ENCODE data around the gene IRF2. TPM values are rescaled to one million over a fixed set of nuclear protein-coding genes. Genes with fewer than 3 reads are reported as not detected.

IRF2 gene
- total and polyA plus RNA-seq, 4 donors, result 16.4 to 65.8 (median 43.1) TPM

DNA sequence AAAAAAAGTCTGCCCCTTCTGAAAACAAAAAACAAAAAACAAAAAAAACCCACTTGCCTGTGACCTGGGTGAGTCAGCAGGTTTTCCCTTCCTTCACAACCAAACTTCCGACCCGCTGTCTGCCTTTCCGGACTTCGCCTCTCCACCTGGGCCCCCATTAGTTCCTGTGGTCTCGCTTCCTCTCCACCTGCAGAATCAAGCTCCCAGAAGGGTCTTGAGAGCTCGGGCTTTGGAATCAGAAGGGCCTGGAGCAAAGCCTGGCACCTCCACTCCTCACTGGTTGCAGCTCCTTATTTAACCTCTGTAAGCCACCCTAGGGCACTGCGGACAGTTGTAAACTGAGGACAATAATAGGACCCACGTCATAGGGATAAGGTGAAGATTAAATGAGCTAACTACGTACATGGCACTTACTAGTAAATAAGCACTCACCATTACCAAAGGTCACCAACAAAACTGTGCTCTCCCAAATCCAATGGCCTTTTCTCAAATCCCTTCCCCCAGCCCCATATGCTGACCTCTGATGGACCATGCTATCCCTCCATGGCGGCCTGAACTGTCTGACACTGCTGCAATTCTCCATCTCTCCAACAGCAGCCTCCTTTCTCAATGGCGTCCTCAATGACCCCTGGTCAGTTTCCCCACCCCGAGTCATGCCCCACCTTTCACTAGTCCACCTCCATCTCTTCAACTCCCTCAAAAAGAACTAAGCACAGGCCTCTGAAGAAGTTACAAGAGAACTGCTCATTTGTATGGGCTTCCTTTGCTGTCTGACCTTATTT is 64.2 kb downstream of the IRF2 start:
- no peak overlapping the region for H3K9ac ChIP-seq (ENCODE audit: insufficient read depth in 1 of 2, low read length in 2 of 2)
- no peak overlapping the region for H3K27ac ChIP-seq (ENCODE audit: low read depth in 1 of 2, low read length in 1 of 2)
- ATAC-seq (ENCODE audit: insufficient read depth, low FRiP score) (no peak), DNase-seq (no peak)
- H3K27me3 ChIP-seq (ENCODE audit: control insufficient read depth in 3 of 3, insufficient read depth in 3 of 3, low read length in 2 of 3), result no peaks in the 10 kb centered on the region
- 54 to 78% methylated on average over 12 of the region's 12 CpGs for WGBS, 2 donors
- no peak overlapping the region for H3K4me3 ChIP-seq
- TF ChIP-seq, protein P1, sequence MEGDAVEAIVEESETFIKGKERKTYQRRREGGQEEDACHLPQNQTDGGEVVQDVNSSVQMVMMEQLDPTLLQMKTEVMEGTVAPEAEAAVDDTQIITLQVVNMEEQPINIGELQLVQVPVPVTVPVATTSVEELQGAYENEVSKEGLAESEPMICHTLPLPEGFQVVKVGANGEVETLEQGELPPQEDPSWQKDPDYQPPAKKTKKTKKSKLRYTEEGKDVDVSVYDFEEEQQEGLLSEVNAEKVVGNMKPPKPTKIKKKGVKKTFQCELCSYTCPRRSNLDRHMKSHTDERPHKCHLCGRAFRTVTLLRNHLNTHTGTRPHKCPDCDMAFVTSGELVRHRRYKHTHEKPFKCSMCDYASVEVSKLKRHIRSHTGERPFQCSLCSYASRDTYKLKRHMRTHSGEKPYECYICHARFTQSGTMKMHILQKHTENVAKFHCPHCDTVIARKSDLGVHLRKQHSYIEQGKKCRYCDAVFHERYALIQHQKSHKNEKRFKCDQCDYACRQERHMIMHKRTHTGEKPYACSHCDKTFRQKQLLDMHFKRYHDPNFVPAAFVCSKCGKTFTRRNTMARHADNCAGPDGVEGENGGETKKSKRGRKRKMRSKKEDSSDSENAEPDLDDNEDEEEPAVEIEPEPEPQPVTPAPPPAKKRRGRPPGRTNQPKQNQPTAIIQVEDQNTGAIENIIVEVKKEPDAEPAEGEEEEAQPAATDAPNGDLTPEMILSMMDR (IDR thresholded peaks at IDR 0.05; ENCODE audit: control extremely low read depth, extremely low read depth), result no peak
- no peaks in the 10 kb centered on the region for H3K9me3 ChIP-seq (ENCODE audit: control insufficient read depth in 4 of 4, insufficient read depth in 3 of 4, low read length in 3 of 4)
- peaks cover 11 to 30% (median 27%) of the 10 kb centered on the region in 4 donors for H3K36me3 ChIP-seq (ENCODE audit: control insufficient read depth in 4 of 4, insufficient read depth in 4 of 4, low read length in 4 of 4)
- H3K4me1 ChIP-seq (ENCODE audit: control insufficient read depth in 5 of 5, insufficient read depth in 5 of 5, low read length in 5 of 5), result peaks cover 2 to 24% (median 6%) of the 10 kb centered on the region in 5 donors

- Histone ChIP-seq H3K36me3 (ENCODE audit: control insufficient read depth in 4 of 4, insufficient read depth in 4 of 4, low read length in 4 of 4) (peaks cover 11 to 33% (median 28%) of the 10 kb centered on the region in 4 donors), H3K9me3 (ENCODE audit: control insufficient read depth in 4 of 4, insufficient read depth in 3 of 4, low read length in 3 of 4) (no peaks in the 10 kb centered on the region), H3K4me1 (ENCODE audit: control insufficient read depth in 5 of 5, insufficient read depth in 5 of 5, low read length in 5 of 5) (peaks cover 2 to 24% (median 6%) of the 10 kb centered on the region in 5 donors), H3K9ac (ENCODE audit: insufficient read depth in 1 of 2, low read length in 2 of 2) (no peak overlapping the region), H3K4me3 (no peak overlapping the region), H3K27ac (ENCODE audit: low read depth in 1 of 2, low read length in 1 of 2) (no peak overlapping the region), H3K27me3 (ENCODE audit: control insufficient read depth in 3 of 3, insufficient read depth in 3 of 3, low read length in 2 of 3) (no peaks in the 10 kb centered on the region)
- ATAC-seq (ENCODE audit: insufficient read depth, low FRiP score) (no peak), DNase-seq (no peak)
- TF ChIP-seq, protein P1 (IDR thresholded peaks at IDR 0.05; ENCODE audit: control extremely low read depth, extremely low read depth), result no peak
- 77 to 88% methylated on average over 9 of the region's 9 CpGs for WGBS, 2 donors
Observed at GRCh38 chr4:184409502-184409901, 64.8 kb downstream of the IRF2 start.

GRCh38 chr4:184408684-184409081 is 65.7 kb downstream of the IRF2 start:
- Histone ChIP-seq H3K9me3 (ENCODE audit: control insufficient read depth in 4 of 4, insufficient read depth in 3 of 4, low read length in 3 of 4) (no peaks in the 10 kb centered on the region), H3K27ac (ENCODE audit: low read depth in 1 of 2, low read length in 1 of 2) (peak overlapping the region in 1 of 2 donors; percentile 3), H3K4me1 (ENCODE audit: control insufficient read depth in 5 of 5, insufficient read depth in 5 of 5, low read length in 5 of 5) (peaks cover 2 to 17% (median 3%) of the 10 kb centered on the region in 5 donors), H3K27me3 (ENCODE audit: control insufficient read depth in 3 of 3, insufficient read depth in 3 of 3, low read length in 2 of 3) (no peaks in the 10 kb centered on the region), H3K9ac (ENCODE audit: insufficient read depth in 1 of 2, low read length in 2 of 2) (no peak overlapping the region), H3K36me3 (ENCODE audit: control insufficient read depth in 4 of 4, insufficient read depth in 4 of 4, low read length in 4 of 4) (peaks cover 15 to 33% (median 26%) of the 10 kb centered on the region in 4 donors), H3K4me3 (no peak overlapping the region)
- DNase-seq (peak in 1 of 3 donors; percentile 29), ATAC-seq (ENCODE audit: insufficient read depth, low FRiP score) (no peak)
- TF ChIP-seq, protein P1 (IDR thresholded peaks at IDR 0.05; ENCODE audit: control extremely low read depth, extremely low read depth), result no peak
- 83 to 84% methylated on average over 3 of the region's 3 CpGs for WGBS, 2 donors
